DOHH2 (cell line): ENCODE data around the gene BMP8A.
"Not testable (repeated sequence)": the region's sequence is repeated elsewhere in the genome, so short reads cannot be mapped to it uniquely, and the experiment has no call there.

Source experiments
- H3F3A ChIP-seq: fragments of 200-600 bp; sonication (generic), shearing (Covaris generic); 2 replicates; pipeline ENCODE4 v1.6.0; 2016; ENCODE audit warnings: antibody characterized with exemption, mild to moderate bottlenecking; ENCODE audit not compliant: control insufficient read depth, insufficient read depth
- H3K27ac ChIP-seq: fragments of 200-600 bp; sonication (generic); 2 replicates; pipeline ENCODE4 v1.5.1; 2014; ENCODE audit warnings: low read depth, mild to moderate bottlenecking, low read length, moderate library complexity
- H3K27me3 ChIP-seq: fragments of 200-600 bp; sonication (generic); 2 replicates; pipeline ENCODE4 v1.6.1; 2014; ENCODE audit warnings: mild to moderate bottlenecking, low read length, mixed read lengths; ENCODE audit not compliant: control insufficient read depth
- H3K36me3 ChIP-seq: fragments of 200-600 bp; sonication (generic); 2 replicates; pipeline ENCODE4 v1.6.1; 2014; ENCODE audit warnings: mild to moderate bottlenecking, low read length, moderate library complexity, mixed read lengths; ENCODE audit not compliant: control insufficient read depth
- H3K4me1 ChIP-seq: fragments of 200-600 bp; sonication (generic); 2 replicates; pipeline ENCODE4 v1.6.1; 2014; ENCODE audit warnings: mild to moderate bottlenecking, low read length, mixed read lengths; ENCODE audit not compliant: control insufficient read depth
- H3K4me2 ChIP-seq: fragments of 200-600 bp; sonication (generic); 2 replicates; pipeline ENCODE4 v1.6.0; 2014; ENCODE audit warnings: mild to moderate bottlenecking, low read length, moderate library complexity
- H3K4me3 ChIP-seq: fragments of 200-600 bp; sonication (generic); 2 replicates; pipeline ENCODE4 v1.5.1; 2014; ENCODE audit warnings: mild to moderate bottlenecking, low read length, mixed read lengths
- H3K79me2 ChIP-seq: fragments of 200-600 bp; sonication (generic); 2 replicates; pipeline ENCODE4 v1.6.1; 2014; ENCODE audit warnings: mild to moderate bottlenecking, low read length, mixed read lengths; ENCODE audit not compliant: control insufficient read depth
- H3K9me2 ChIP-seq: fragments of 200-600 bp; sonication (generic); replicated peaks from 2 replicates; pipeline ENCODE4 v1.6.1; 2014; ENCODE audit warnings: mild to moderate bottlenecking, low read length, mixed read lengths; ENCODE audit not compliant: control insufficient read depth
- H3K9me3 ChIP-seq: fragments of 200-600 bp; sonication (generic); 2 replicates; pipeline ENCODE4 v1.6.1; 2014; ENCODE audit warnings: antibody characterized with exemption, low read length, mixed read lengths; ENCODE audit not compliant: control insufficient read depth, insufficient read depth
- H4K20me1 ChIP-seq: fragments of 200-600 bp; sonication (generic); 2 replicates; pipeline ENCODE4 v1.6.0; 2014; ENCODE audit warnings: low read depth, mild to moderate bottlenecking, antibody characterized with exemption, low read length, moderate library complexity; ENCODE audit not compliant: control insufficient read depth, insufficient read depth
- EZH2phosphoT487 ChIP-seq: fragments of 200-600 bp; sonication (generic); IDR thresholded peaks from 2 replicates; pipeline ENCODE4 v1.6.1; 2017; ENCODE audit warnings: borderline replicate concordance, mild to moderate bottlenecking, antibody characterized with exemption, low read length, moderate library complexity, mixed read lengths
- TF ChIP-seq, protein P1 (sequence below): fragments of 200-600 bp; sonication (generic); IDR thresholded peaks from one replicate; pipeline ENCODE4 v1.5.1; 2014; ENCODE audit warnings: antibody characterized with exemption, mild to moderate bottlenecking, low read depth, low read length; ENCODE audit not compliant: poor library complexity, severe bottlenecking

BMP8A gene

DNA sequence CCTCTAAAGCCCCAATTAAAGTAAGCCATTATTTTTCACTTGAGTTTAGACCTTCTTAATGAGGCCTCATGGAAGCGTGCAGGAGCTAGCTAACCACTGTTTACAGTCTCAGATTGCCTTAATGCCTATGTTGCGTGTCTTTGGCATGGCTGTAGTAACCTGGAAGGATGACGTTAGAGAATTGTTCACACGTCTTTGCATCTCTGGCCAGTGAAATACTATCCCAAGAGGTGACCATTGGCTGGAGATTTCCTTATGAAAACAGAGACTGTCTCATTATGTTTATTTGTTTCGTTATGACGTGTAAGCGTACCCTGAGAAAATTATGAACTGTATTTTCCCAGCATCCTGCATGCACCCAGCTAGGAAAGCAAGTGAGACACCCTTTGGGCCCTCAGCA, 18.6 kb upstream of the BMP8A start:
- H3K36me3 ChIP-seq: peaks cover 25% of the 10 kb centered on the region
- no peaks in the 10 kb centered on the region for H3K9me3 ChIP-seq
- H3K9me2 ChIP-seq: no peaks in the 10 kb centered on the region
- no peaks in the 10 kb centered on the region for H3K79me2 ChIP-seq
- no peak for TF ChIP-seq EZH2phosphoT487
- TF ChIP-seq, protein P1, sequence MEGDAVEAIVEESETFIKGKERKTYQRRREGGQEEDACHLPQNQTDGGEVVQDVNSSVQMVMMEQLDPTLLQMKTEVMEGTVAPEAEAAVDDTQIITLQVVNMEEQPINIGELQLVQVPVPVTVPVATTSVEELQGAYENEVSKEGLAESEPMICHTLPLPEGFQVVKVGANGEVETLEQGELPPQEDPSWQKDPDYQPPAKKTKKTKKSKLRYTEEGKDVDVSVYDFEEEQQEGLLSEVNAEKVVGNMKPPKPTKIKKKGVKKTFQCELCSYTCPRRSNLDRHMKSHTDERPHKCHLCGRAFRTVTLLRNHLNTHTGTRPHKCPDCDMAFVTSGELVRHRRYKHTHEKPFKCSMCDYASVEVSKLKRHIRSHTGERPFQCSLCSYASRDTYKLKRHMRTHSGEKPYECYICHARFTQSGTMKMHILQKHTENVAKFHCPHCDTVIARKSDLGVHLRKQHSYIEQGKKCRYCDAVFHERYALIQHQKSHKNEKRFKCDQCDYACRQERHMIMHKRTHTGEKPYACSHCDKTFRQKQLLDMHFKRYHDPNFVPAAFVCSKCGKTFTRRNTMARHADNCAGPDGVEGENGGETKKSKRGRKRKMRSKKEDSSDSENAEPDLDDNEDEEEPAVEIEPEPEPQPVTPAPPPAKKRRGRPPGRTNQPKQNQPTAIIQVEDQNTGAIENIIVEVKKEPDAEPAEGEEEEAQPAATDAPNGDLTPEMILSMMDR: no peak
- H3K4me3 ChIP-seq: no peak overlapping the region
- H3K4me1 ChIP-seq: no peaks in the 10 kb centered on the region
- no peak overlapping the region for H3K27ac ChIP-seq
- no peaks in the 10 kb centered on the region for H3K27me3 ChIP-seq
- no peaks in the 10 kb centered on the region for H4K20me1 ChIP-seq
- no peak overlapping the region for H3K4me2 ChIP-seq
- no peaks in the 10 kb centered on the region for H3F3A ChIP-seq

DNA sequence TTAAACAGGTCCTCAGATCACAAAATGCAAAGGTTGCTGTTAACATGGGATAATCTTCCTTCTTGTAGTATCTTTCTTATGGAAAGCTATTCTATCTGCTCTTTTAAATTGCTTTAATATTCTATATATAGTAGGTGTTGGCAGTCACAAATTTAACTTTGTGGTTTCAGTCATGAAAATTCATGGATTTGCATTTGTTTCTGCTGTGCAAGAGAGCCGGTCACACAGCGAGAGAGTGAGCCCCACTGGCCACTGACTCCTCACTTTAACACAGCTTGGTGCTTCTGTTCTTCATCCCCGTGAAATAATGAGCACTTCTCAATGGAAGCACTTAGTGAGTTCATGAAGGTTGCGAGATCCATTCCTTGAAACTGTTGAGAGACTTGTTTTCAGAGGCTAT, 18.1 kb upstream of the BMP8A start:
- H3K79me2 ChIP-seq: no peaks in the 10 kb centered on the region
- H3K27ac ChIP-seq: no peak overlapping the region
- H3F3A ChIP-seq: no peaks in the 10 kb centered on the region
- H3K4me3 ChIP-seq: no peak overlapping the region
- no peaks in the 10 kb centered on the region for H3K27me3 ChIP-seq
- H3K9me3 ChIP-seq: no peaks in the 10 kb centered on the region
- peaks cover 22% of the 10 kb centered on the region for H3K36me3 ChIP-seq
- no peaks in the 10 kb centered on the region for H3K4me1 ChIP-seq
- no peak for TF ChIP-seq EZH2phosphoT487
- TF ChIP-seq, protein P1: no peak
- no peaks in the 10 kb centered on the region for H4K20me1 ChIP-seq
- no peak overlapping the region for H3K4me2 ChIP-seq
- no peaks in the 10 kb centered on the region for H3K9me2 ChIP-seq

DNA sequence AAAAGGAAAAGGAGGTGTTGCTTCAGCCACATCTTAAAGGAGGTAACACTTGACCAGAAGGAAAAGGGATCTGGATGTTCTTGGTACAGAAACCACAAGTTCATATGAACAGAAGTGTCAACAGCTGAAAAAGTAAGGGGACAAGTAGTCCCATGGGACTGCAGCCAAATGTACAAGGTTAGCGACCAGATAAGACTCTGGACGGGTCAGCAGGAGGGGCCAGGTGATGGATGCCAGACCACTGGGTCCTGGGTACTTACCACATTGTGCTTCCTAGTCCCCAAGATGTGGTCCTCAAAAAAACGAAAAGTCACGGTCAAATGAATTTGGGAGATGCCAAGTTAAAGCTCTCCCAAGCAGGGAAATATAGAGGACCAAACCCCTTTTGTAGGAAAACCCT, 16.6 kb upstream of the BMP8A start:
- peaks cover 10% of the 10 kb centered on the region for H3K36me3 ChIP-seq
- no peak overlapping the region for H3K4me3 ChIP-seq
- no peaks in the 10 kb centered on the region for H3K9me2 ChIP-seq
- H3K4me1 ChIP-seq: no peaks in the 10 kb centered on the region
- H3K9me3 ChIP-seq: no peaks in the 10 kb centered on the region
- no peaks in the 10 kb centered on the region for H3K79me2 ChIP-seq
- H3K27ac ChIP-seq: no peak overlapping the region
- no peaks in the 10 kb centered on the region for H4K20me1 ChIP-seq
- H3K27me3 ChIP-seq: no peaks in the 10 kb centered on the region
- H3F3A ChIP-seq: no peaks in the 10 kb centered on the region
- no peak overlapping the region for H3K4me2 ChIP-seq
- no peak for TF ChIP-seq EZH2phosphoT487
- TF ChIP-seq, protein P1: no peak

DNA sequence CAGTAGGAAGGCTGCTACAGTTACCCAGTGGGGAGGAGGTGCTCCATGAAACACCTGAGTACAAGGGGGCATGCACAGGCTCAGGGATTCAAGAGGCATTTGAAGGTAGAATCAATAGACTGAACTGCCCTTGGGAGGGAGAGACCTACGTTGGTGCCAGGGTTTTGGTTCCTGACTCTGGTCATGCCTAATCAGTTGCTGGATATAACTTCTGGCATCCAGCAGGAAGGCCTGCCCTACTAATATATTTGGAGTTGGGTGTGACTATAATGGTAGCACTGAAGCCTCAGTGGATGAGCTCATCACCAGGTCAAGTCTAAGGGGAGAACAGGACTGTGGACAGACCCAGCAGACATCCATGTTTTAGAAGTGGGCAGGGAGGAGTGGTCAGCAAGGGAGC, 15.9 kb upstream of the BMP8A start:
- H3K9me3 ChIP-seq, H3K27ac ChIP-seq, H3K79me2 ChIP-seq, H3K4me1 ChIP-seq, H3F3A ChIP-seq, H3K4me3 ChIP-seq, H3K9me2 ChIP-seq, H3K27me3 ChIP-seq, H3K4me2 ChIP-seq, H4K20me1 ChIP-seq: not testable (repeated sequence)
- peaks cover 13% of the 10 kb centered on the region for H3K36me3 ChIP-seq
